HCT116 (cell line): ENCODE data around the gene DNM1L. TPM values are rescaled to one million over a fixed set of nuclear protein-coding genes. Genes with fewer than 3 reads are reported as not detected.

Experiments
- ATAC-seq: fragments of 200-7000 bp; cut with Tn5 transposase; 2 replicates; pipeline ENCODE4 v1.9.1; 2020; ENCODE audit warnings: mild to moderate bottlenecking, moderate library complexity
- BruUV-seq: library from RNA; stranded (reverse); fragments of 400-500 nt; replicated peaks from 2 replicates; lab custom pipeline; 2021; lab: Mats Ljungman, UMichigan
- CTCF ChIA-PET: fragments of 300-600 bp; sonication (Branson Sonifier 250); formaldehyde crosslinking; loops from one replicate; lab custom pipeline; 2021; ENCODE audit warnings: antibody characterized with exemption; lab: Charles Lee
- POLR2A ChIA-PET: fragments of 300-600, 350-600 bp; sonication (Branson Sonifier 250); formaldehyde crosslinking; loops from one replicate; lab custom pipeline; 2021; ENCODE audit warnings: antibody characterized with exemption; lab: Charles Lee
- RAD21 ChIA-PET, 2 experiments: fragments of 300-600 bp; sonication (Branson Sonifier 250); formaldehyde crosslinking; loops; one replicate each; lab custom pipeline; 2023; ENCODE audit warnings: low total read pairs in 2 of 2; ENCODE audit not compliant: uncharacterized antibody in 2 of 2, unreplicated experiment in 2 of 2, low non-redundant PET in 1 of 2; lab: Charles Lee
- DNase-seq: peaks from one replicate; pipeline ENCODE4 v3.0.0-alpha.2; 2010; ENCODE audit warnings: low read depth, low spot score
- H2AFZ ChIP-seq: fragments of 200-600 bp; shearing (Covaris generic), sonication (generic); 2 replicates; pipeline ENCODE4 v1.6.1; 2017; ENCODE audit warnings: low read depth, mixed run types, mixed read lengths, antibody characterized with exemption, low read length; ENCODE audit not compliant: poor library complexity, severe bottlenecking
- H3K27ac ChIP-seq: 2 replicates; pipeline ENCODE4 v1.5.1; 2012; ENCODE audit warnings: low read depth, low read length
- H3K27me3 ChIP-seq: fragments of 200-600 bp; sonication (generic); 2 replicates; pipeline ENCODE4 v1.6.1; 2016; ENCODE audit warnings: mixed run types, low read length, mixed read lengths; ENCODE audit not compliant: insufficient read depth
- H3K36me3 ChIP-seq, 2 experiments: fragments of 200-500 bp in 1 of 2; fragments of 200-600 bp in 1 of 2; sonication (Bioruptor generic) in 1 of 2; sonication (generic) in 1 of 2; 2 replicates each; pipeline versions ENCODE4 v1.5.1 to v1.6.1; 2014 to 2016; ENCODE audit warnings: low read length in 2 of 2, inconsistent platforms in 1 of 2, mixed read lengths in 1 of 2, mixed run types in 1 of 2; ENCODE audit not compliant: insufficient read depth in 2 of 2, control insufficient read depth in 1 of 2
- H3K4me1 ChIP-seq, 2 experiments: fragments of 200-600 bp in 1 of 2; sonication (generic) in 1 of 2; 2 replicates each; pipeline versions ENCODE4 v1.5.1 to v1.6.1; 2012 to 2017; ENCODE audit warnings: low read length in 2 of 2, inconsistent platforms in 1 of 2, mild to moderate bottlenecking in 1 of 2, mixed read lengths in 1 of 2, mixed run types in 1 of 2, moderate library complexity in 1 of 2; ENCODE audit not compliant: insufficient read depth in 2 of 2, control insufficient read depth in 1 of 2
- H3K4me2 ChIP-seq: fragments of 200-600 bp; sonication (generic); 2 replicates; pipeline ENCODE4 v1.6.1; 2017; ENCODE audit warnings: mixed run types, low read length, mixed read lengths
- H3K4me3 ChIP-seq, 2 experiments: fragments of 200-600 bp in 1 of 2; sonication (generic) in 1 of 2; replicated peaks in 1 of 2; 2 replicates each; pipeline ENCODE4 v1.5.1; 2011 to 2016; ENCODE audit warnings: low read length in 2 of 2, control low read depth in 1 of 2, low read depth in 1 of 2, mild to moderate bottlenecking in 1 of 2, mixed read lengths in 1 of 2, mixed run types in 1 of 2
- H3K79me2 ChIP-seq: fragments of 200-600 bp; sonication (generic); 2 replicates; pipeline ENCODE4 v1.6.1; 2017; ENCODE audit warnings: mild to moderate bottlenecking, mixed run types, low read length, moderate library complexity, mixed read lengths; ENCODE audit not compliant: insufficient read depth
- H3K9ac ChIP-seq: fragments of 200-600 bp; sonication (generic); 2 replicates; pipeline ENCODE4 v1.6.1; 2016; ENCODE audit warnings: low read length, mixed read lengths
- H3K9me2 ChIP-seq: fragments of 200-600 bp; sonication (generic), shearing (Covaris generic); 2 replicates; pipeline ENCODE4 v1.6.1; 2017; ENCODE audit warnings: mixed run types, mild to moderate bottlenecking, moderate library complexity; ENCODE audit not compliant: insufficient read depth
- H3K9me3 ChIP-seq, 2 experiments: fragments of 200-500 bp in 1 of 2; fragments of 200-600 bp in 1 of 2; sonication (Bioruptor generic) in 1 of 2; sonication (generic) in 1 of 2; 2 replicates each; pipeline ENCODE4 v1.6.1; 2014 to 2017; ENCODE audit warnings: low read length in 2 of 2, mixed read lengths in 2 of 2, inconsistent platforms in 1 of 2, low read depth in 1 of 2, mild to moderate bottlenecking in 1 of 2, mixed run types in 1 of 2, moderate library complexity in 1 of 2; ENCODE audit not compliant: control insufficient read depth in 1 of 2, insufficient read depth in 1 of 2
- H4K20me1 ChIP-seq: fragments of 200-600 bp; sonication (generic), shearing (Covaris generic); 2 replicates; pipeline ENCODE4 v1.6.1; 2017; ENCODE audit warnings: mixed run types, mild to moderate bottlenecking, moderate library complexity; ENCODE audit not compliant: insufficient read depth
- FOSL1 ChIP-seq: IDR thresholded peaks from 2 replicates; pipeline ENCODE4 v1.6.1; 2012; ENCODE audit warnings: low read depth
- JUND ChIP-seq: IDR thresholded peaks from 2 replicates; pipeline ENCODE4 v1.6.1; 2012
- POLR2A ChIP-seq: IDR thresholded peaks from 2 replicates; pipeline ENCODE4 v1.7.0; 2011; ENCODE audit warnings: borderline replicate concordance; ENCODE audit not compliant: insufficient read depth, insufficient read length; ENCODE audit errors: extremely low read depth
- REST ChIP-seq: IDR thresholded peaks from 2 replicates; pipeline ENCODE4 v1.6.1; 2012; ENCODE audit warnings: low read depth
- TCF7L2 ChIP-seq: IDR thresholded peaks from 2 replicates; pipeline ENCODE4 v1.7.0; 2011; ENCODE audit warnings: borderline replicate concordance, inconsistent platforms; ENCODE audit not compliant: insufficient read depth, insufficient read length; ENCODE audit errors: extremely low read depth
- ZFX ChIP-seq: fragments of 450-650 bp; IDR thresholded peaks from 2 replicates; pipeline ENCODE4 v1.6.1; 2017
- intact Hi-C: fragments of 100-400 bp; cut with micrococcal nuclease; formaldehyde crosslinking; loops from 2 replicates; pipeline ENCODE4 v1.10.0; 2022
- total RNA-seq: library from RNA; stranded (reverse); gene quantifications from one replicate; pipeline ENCODE4 v1.2.1, GENCODE V29; 2021; ENCODE audit not compliant: unreplicated experiment
- TF ChIP-seq, protein P1 (sequence below): IDR thresholded peaks from 2 replicates; pipeline ENCODE4 v1.6.1; 2011; ENCODE audit warnings: mild to moderate bottlenecking, low read length, moderate library complexity; ENCODE audit not compliant: insufficient replicate concordance; ENCODE audit errors: extremely low read depth

Gene DNM1L
- total RNA-seq, 1 experiment from 2014 or later = 69.7 TPM

- H3K27me3 ChIP-seq = no peaks in the 10 kb centered on the region
- no peak overlapping the region for H3K4me3 ChIP-seq
- no peak overlapping the region for H3K4me2 ChIP-seq
- H3K9me3 ChIP-seq = no peaks in the 10 kb centered on the region
- ChIA-PET RAD21 (no interaction called here), POLR2A (no interaction called here), CTCF (no interaction called here)
- TF ChIP-seq TCF7L2 (no peak), POLR2A (no peak), JUND (no peak), FOSL1 (no peak), ZFX (no peak), REST (no peak)
- TF ChIP-seq, protein P1, sequence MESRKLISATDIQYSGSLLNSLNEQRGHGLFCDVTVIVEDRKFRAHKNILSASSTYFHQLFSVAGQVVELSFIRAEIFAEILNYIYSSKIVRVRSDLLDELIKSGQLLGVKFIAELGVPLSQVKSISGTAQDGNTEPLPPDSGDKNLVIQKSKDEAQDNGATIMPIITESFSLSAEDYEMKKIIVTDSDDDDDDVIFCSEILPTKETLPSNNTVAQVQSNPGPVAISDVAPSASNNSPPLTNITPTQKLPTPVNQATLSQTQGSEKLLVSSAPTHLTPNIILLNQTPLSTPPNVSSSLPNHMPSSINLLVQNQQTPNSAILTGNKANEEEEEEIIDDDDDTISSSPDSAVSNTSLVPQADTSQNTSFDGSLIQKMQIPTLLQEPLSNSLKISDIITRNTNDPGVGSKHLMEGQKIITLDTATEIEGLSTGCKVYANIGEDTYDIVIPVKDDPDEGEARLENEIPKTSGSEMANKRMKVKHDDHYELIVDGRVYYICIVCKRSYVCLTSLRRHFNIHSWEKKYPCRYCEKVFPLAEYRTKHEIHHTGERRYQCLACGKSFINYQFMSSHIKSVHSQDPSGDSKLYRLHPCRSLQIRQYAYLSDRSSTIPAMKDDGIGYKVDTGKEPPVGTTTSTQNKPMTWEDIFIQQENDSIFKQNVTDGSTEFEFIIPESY = no peak
- H4K20me1 ChIP-seq = no peaks in the 10 kb centered on the region
- BruUV-seq = no TSS peak
- H3K9me2 ChIP-seq = no peaks in the 10 kb centered on the region
- no peaks in the 10 kb centered on the region for H3K4me1 ChIP-seq
- no peak for DNase-seq
- no peak overlapping the region for H3K27ac ChIP-seq
- ATAC-seq = no peak
- peaks cover 97% of the 10 kb centered on the region for H3K79me2 ChIP-seq
- intact Hi-C loops = no loop called here
- no peaks in the 10 kb centered on the region for H3K36me3 ChIP-seq
- H3K9ac ChIP-seq = no peak overlapping the region
- H2AFZ ChIP-seq = no peak overlapping the region
Measured at GRCh38 chr12:32686340-32686739, 7.2 kb downstream of the DNM1L start.
